ENCODE measurements around the gene TRMT11. TPM values are rescaled to one million over a fixed set of nuclear protein-coding genes. Genes with fewer than 3 reads are reported as not detected.

The TRMT11 gene
- total and polyA plus RNA-seq, 9 of the 15 experiments (the other 6 are each of a cell fraction or from before 2014, with no cell fraction given) = 38.8 to 88.0 (median 59.8) TPM

DNA sequence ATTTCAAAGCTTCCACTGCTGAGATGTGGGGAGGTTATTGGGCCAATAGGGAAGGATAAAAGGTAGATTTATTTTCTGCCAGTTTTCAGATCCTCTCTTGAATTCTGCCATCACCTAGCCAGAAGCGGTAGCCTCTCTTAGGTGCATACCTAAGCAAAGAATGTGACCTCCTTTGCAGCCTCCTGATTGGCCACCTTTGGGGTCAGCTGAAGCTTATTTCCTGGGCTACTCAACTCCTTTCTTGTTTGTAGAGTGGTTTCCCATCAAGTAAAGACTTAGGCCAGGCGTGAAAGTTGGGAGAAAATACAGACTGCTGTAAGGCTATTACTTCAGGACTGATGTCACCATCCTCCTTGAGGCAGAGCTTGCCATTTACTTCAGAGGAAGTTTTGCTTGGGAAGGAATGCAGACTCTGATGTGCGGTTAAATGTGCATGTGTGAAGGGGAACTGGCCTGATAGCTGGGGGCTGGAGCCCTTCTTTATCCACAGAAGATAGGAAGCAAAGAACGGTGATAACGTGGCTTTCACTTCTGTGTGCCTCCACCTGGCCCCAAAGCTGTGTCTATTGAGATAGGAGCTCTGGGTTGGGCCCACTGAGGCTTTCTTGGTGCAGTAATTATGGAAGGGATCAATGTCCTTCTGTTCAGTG is 70.1 kb downstream of the TRMT11 start (continued):
- TF ChIP-seq, protein P1, sequence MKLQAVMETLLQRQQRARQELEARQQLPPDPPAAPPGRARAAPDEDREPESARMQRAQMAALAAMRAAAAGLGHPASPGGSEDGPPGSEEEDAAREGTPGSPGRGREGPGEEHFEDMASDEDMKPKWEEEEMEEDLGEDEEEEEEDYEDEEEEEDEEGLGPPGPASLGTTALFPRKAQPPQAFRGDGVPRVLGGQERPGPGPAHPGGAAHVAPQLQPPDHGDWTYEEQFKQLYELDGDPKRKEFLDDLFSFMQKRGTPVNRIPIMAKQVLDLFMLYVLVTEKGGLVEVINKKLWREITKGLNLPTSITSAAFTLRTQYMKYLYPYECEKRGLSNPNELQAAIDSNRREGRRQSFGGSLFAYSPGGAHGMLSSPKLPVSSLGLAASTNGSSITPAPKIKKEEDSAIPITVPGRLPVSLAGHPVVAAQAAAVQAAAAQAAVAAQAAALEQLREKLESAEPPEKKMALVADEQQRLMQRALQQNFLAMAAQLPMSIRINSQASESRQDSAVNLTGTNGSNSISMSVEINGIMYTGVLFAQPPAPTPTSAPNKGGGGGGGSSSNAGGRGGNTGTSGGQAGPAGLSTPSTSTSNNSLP (IDR thresholded peaks at IDR 0.05; ENCODE audit: borderline replicate concordance, low read depth, low read length) = no peak
- TF ChIP-seq, protein P2, sequence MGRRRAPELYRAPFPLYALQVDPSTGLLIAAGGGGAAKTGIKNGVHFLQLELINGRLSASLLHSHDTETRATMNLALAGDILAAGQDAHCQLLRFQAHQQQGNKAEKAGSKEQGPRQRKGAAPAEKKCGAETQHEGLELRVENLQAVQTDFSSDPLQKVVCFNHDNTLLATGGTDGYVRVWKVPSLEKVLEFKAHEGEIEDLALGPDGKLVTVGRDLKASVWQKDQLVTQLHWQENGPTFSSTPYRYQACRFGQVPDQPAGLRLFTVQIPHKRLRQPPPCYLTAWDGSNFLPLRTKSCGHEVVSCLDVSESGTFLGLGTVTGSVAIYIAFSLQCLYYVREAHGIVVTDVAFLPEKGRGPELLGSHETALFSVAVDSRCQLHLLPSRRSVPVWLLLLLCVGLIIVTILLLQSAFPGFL (CRISPR knock-in tag; IDR thresholded peaks at IDR 0.05) = no peak
- TF ChIP-seq ZEB2 (IDR thresholded peaks at IDR 0.05) = peak; percentile 41; the same call in 1 of the 2 replicates
- TF ChIP-seq SIN3A (IDR thresholded peaks at IDR 0.05; ENCODE audit: borderline replicate concordance in 2 of 2, control insufficient read depth in 1 of 2, low read depth in 2 of 2, low read length in 2 of 2) = no peak
- TF ChIP-seq SPI1 (IDR thresholded peaks at IDR 0.05; ENCODE audit: borderline replicate concordance, low read depth, low read length) = peak; percentile 72; the same call in 1 of the 2 replicates
- TF ChIP-seq, protein P3, sequence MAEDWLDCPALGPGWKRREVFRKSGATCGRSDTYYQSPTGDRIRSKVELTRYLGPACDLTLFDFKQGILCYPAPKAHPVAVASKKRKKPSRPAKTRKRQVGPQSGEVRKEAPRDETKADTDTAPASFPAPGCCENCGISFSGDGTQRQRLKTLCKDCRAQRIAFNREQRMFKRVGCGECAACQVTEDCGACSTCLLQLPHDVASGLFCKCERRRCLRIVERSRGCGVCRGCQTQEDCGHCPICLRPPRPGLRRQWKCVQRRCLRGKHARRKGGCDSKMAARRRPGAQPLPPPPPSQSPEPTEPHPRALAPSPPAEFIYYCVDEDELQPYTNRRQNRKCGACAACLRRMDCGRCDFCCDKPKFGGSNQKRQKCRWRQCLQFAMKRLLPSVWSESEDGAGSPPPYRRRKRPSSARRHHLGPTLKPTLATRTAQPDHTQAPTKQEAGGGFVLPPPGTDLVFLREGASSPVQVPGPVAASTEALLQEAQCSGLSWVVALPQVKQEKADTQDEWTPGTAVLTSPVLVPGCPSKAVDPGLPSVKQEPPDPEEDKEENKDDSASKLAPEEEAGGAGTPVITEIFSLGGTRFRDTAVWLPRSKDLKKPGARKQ (CRISPR knock-in tag; IDR thresholded peaks at IDR 0.05) = no peak
- TF ChIP-seq MCM7 (IDR thresholded peaks at IDR 0.05) = no peak
- no peak for TF ChIP-seq CBX2 (IDR thresholded peaks at IDR 0.05; ENCODE audit: insufficient read depth, low read length, poor library complexity, severe bottlenecking)
- TF ChIP-seq PHF8 (IDR thresholded peaks at IDR 0.05; ENCODE audit: borderline replicate concordance, low read length) = no peak
- TF ChIP-seq MCM3 (IDR thresholded peaks at IDR 0.05) = no peak
- no peak for TF ChIP-seq ZNF347 (CRISPR knock-in tag; IDR thresholded peaks at IDR 0.05; ENCODE audit: low read depth)
- TF ChIP-seq, protein P4, sequence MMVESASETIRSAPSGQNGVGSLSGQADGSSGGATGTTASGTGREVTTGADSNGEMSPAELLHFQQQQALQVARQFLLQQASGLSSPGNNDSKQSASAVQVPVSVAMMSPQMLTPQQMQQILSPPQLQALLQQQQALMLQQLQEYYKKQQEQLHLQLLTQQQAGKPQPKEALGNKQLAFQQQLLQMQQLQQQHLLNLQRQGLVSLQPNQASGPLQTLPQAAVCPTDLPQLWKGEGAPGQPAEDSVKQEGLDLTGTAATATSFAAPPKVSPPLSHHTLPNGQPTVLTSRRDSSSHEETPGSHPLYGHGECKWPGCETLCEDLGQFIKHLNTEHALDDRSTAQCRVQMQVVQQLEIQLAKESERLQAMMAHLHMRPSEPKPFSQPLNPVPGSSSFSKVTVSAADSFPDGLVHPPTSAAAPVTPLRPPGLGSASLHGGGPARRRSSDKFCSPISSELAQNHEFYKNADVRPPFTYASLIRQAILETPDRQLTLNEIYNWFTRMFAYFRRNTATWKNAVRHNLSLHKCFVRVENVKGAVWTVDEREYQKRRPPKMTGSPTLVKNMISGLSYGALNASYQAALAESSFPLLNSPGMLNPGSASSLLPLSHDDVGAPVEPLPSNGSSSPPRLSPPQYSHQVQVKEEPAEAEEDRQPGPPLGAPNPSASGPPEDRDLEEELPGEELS (CRISPR knock-in tag; IDR thresholded peaks at IDR 0.05; ENCODE audit: borderline replicate concordance) = no peak
- TF ChIP-seq TRIM24 (IDR thresholded peaks at IDR 0.05) = peak in 1 of 2 experiments; percentile 6; a peak in 1 of 4 replicates
- no peak for TF ChIP-seq ZNF764 (CRISPR knock-in tag; IDR thresholded peaks at IDR 0.05; ENCODE audit: low read depth)
- TF ChIP-seq E2F3 (CRISPR knock-in tag; IDR thresholded peaks at IDR 0.05) = no peak
- TF ChIP-seq POLR2AphosphoS5 (IDR thresholded peaks at IDR 0.05; ENCODE audit: control insufficient read depth, insufficient read depth, low read depth, low read length) = peak; percentile 75; the same call in 1 of the 2 replicates
- TF ChIP-seq IRF2 (CRISPR knock-in tag; IDR thresholded peaks at IDR 0.05) = no peak
- TF ChIP-seq, protein P5, sequence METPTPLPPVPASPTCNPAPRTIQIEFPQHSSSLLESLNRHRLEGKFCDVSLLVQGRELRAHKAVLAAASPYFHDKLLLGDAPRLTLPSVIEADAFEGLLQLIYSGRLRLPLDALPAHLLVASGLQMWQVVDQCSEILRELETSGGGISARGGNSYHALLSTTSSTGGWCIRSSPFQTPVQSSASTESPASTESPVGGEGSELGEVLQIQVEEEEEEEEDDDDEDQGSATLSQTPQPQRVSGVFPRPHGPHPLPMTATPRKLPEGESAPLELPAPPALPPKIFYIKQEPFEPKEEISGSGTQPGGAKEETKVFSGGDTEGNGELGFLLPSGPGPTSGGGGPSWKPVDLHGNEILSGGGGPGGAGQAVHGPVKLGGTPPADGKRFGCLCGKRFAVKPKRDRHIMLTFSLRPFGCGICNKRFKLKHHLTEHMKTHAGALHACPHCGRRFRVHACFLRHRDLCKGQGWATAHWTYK (CRISPR knock-in tag; IDR thresholded peaks at IDR 0.05) = no peak
- TF ChIP-seq ZSCAN29 (IDR thresholded peaks at IDR 0.05) = no peak
- TF ChIP-seq ZNF133 (CRISPR knock-in tag; IDR thresholded peaks at IDR 0.05) = no peak
- peak; percentile 85 for TF ChIP-seq CBFA2T2 (conservative IDR thresholded peaks at IDR 0.05)

Data from K562 (cell line).